SU-DHL-6 (cell line): Measurements from ENCODE around the gene EYA2.

Source experiments
- EZH2phosphoT487 ChIP-seq: fragments of 200-600 bp; sonication (generic), shearing (Covaris generic); conservative IDR thresholded peaks from 2 replicates; pipeline ENCODE4 v1.6.1; 2018; ENCODE audit warnings: mild to moderate bottlenecking, antibody characterized with exemption, low read length, moderate library complexity, mixed read lengths
- TF ChIP-seq, protein P1 (sequence below): fragments of 200-600 bp; sonication (generic); IDR thresholded peaks from one replicate; pipeline ENCODE4 v1.5.1; 2017; ENCODE audit warnings: antibody characterized with exemption, mild to moderate bottlenecking, low read length, moderate library complexity; ENCODE audit not compliant: insufficient read depth, poor library complexity, severe bottlenecking

DNA sequence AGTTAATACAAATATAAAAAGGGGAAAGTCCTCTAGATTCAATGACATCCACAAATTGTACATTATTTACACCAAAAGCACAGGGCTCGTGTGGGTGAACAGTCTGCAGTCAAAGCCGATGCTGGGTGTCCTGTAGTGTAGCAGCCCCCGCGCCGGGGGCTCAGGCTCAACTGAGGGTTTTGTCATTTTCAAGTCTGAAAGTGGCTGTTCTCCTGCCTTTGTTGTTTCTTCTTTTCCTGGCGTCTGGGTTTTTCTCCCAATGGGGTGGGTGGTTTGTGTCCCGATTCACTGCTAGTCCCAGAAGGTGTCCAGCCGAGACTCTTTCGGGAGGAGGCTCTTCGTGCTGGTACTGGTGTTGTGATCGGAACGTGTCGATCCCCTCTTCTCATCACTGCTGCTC, 315.8 kb downstream of the EYA2 start:
- TF ChIP-seq, protein P1, sequence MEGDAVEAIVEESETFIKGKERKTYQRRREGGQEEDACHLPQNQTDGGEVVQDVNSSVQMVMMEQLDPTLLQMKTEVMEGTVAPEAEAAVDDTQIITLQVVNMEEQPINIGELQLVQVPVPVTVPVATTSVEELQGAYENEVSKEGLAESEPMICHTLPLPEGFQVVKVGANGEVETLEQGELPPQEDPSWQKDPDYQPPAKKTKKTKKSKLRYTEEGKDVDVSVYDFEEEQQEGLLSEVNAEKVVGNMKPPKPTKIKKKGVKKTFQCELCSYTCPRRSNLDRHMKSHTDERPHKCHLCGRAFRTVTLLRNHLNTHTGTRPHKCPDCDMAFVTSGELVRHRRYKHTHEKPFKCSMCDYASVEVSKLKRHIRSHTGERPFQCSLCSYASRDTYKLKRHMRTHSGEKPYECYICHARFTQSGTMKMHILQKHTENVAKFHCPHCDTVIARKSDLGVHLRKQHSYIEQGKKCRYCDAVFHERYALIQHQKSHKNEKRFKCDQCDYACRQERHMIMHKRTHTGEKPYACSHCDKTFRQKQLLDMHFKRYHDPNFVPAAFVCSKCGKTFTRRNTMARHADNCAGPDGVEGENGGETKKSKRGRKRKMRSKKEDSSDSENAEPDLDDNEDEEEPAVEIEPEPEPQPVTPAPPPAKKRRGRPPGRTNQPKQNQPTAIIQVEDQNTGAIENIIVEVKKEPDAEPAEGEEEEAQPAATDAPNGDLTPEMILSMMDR: no peak
- no peak for TF ChIP-seq EZH2phosphoT487
